Activated CD8-positive, alpha-beta memory T cell treated with anti-CD3 and anti-CD28 coated beads, Interleukin-2, amount 10 ng/mL, durations not matched to agents 7 days and 5 days (primary cell): ENCODE data around the gene RASL10B. TPM values are rescaled to one million over a fixed set of nuclear protein-coding genes. Genes with fewer than 3 reads are reported as not detected.
A peak's percentile ranks its signal among the peaks of the same experiment; 100 is the strongest.
"Not testable (repeated sequence)": the region's sequence is repeated elsewhere in the genome, so short reads cannot be mapped to it uniquely, and the experiment has no call there.

Experiments used
- ATAC-seq: fragments of 150-1000 bp; cut with Tn5 transposase; one replicate; pipeline ENCODE4 v1.10.0; 2021; ENCODE audit warnings: moderate library complexity
- CTCF ChIA-PET: fragments of 350-600 bp; sonication (Branson Sonifier 250); formaldehyde crosslinking; loops from one replicate; lab custom pipeline; 2021; ENCODE audit warnings: antibody characterized with exemption; lab: Charles Lee
- DNase-seq: peaks from one replicate; pipeline ENCODE4 v3.0.0-alpha.2; 2020
- H3K27ac Mint-ChIP-seq: one replicate; pipeline ENCODE4 v1.8.0; 2021; ENCODE audit warnings: mild to moderate bottlenecking, mixed read lengths
- H3K27me3 Mint-ChIP-seq: one replicate; pipeline ENCODE4 v1.8.0; 2021; ENCODE audit warnings: mixed read lengths
- H3K36me3 Mint-ChIP-seq: one replicate; pipeline ENCODE4 v1.8.0; 2021; ENCODE audit warnings: mild to moderate bottlenecking, mixed read lengths
- H3K4me1 Mint-ChIP-seq: one replicate; pipeline ENCODE4 v1.8.0; 2021; ENCODE audit warnings: mixed read lengths
- H3K4me3 Mint-ChIP-seq: one replicate; pipeline ENCODE4 v1.8.0; 2021; ENCODE audit warnings: mild to moderate bottlenecking, moderate library complexity, mixed read lengths
- H3K9me3 Mint-ChIP-seq: one replicate; pipeline ENCODE4 v1.8.0; 2022; ENCODE audit warnings: low read depth, mixed read lengths
- total RNA-seq, 2 experiments: library from RNA; stranded (reverse); gene quantifications; one replicate each; pipeline ENCODE4 v1.2.3, GENCODE V29; 2021

The RASL10B gene, protein sequence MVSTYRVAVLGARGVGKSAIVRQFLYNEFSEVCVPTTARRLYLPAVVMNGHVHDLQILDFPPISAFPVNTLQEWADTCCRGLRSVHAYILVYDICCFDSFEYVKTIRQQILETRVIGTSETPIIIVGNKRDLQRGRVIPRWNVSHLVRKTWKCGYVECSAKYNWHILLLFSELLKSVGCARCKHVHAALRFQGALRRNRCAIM
- total RNA-seq, result under 1 TPM in 1 of 2 experiments, not detected in 1; 0.37 TPM

- DNase-seq, result no peak
- CTCF ChIA-PET, result interaction anchor here (0.7 to 1.9 kb wide), 4 partner anchors 10 to 117 kb away, joined by 3 to 8 read pairs (median 6); no protein-coding TSS in a partner anchor
- Mint-ChIP-seq H3K36me3 (peaks cover 2% of the 10 kb centered on the region), H3K27ac (no peak within 1 kb of the TSS), H3K27me3 (peaks cover 23% of the 10 kb centered on the region), H3K4me3 (no peak within 1 kb of the TSS), H3K4me1 (peaks cover 5% of the 10 kb centered on the region), H3K9me3 (no peaks in the 10 kb centered on the region)
- ATAC-seq, result peak; percentile 40
Observed at GRCh38 chr17:35731239-35731916, at the start of gene RASL10B. Gene RASL10B, plus strand, starts transcription at chr17:35731639. Its CDS starts 3,546 bp downstream, at chr17:35735185.

GRCh38 chr17:35683591-35683990 is 47.8 kb upstream of the RASL10B start:
- H3K4me1 Mint-ChIP-seq, result peaks cover 11% of the 10 kb centered on the region
- no peak for DNase-seq
- no peak for ATAC-seq
- no peak overlapping the region for H3K27ac Mint-ChIP-seq
- H3K9me3 Mint-ChIP-seq, result no peaks in the 10 kb centered on the region
- no peak overlapping the region for H3K4me3 Mint-ChIP-seq
- H3K36me3 Mint-ChIP-seq, result peaks cover 48% of the 10 kb centered on the region
- H3K27me3 Mint-ChIP-seq, result no peaks in the 10 kb centered on the region
- CTCF ChIA-PET, result interaction anchor here (1.1 kb wide), 1 partner anchor 70 kb away, joined by 3 read pairs; no protein-coding TSS in a partner anchor

DNA sequence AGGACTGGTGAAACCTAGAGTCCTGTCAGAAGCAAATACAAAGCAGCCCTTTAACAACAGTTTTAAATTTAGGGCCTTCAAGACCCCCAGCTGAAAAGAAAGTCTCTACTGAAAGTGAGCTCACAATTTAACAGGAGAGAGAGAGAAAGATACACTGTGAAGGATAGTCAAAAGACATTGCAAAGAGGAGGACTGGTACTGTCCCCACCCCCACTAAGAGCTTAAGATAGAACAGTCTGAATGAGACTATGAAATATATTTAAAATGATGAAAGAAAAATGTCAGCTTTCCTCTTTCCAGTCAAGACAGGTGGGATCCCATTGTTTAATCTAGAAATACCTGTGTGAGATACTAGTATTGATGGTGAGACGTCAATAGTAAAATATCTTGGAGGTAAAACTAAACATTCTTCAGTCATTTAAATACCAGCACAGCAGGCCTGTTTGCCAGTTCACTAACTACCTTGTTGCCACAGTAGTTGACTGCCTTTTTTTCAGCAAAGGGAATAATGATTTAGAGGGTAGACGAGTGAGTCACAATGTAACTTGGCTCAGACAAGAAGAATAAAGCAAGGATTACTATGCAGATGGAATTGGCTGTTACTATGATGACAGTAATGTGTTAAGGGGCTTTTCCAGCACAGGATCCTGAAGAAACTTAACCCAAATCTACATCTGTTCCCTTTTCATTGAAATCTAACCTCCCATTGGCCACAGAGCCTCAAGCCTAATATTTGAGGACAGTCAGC is 47.2 kb upstream of the RASL10B start:
- Mint-ChIP-seq H3K4me3 (no peak overlapping the region), H3K27me3 (no peaks in the 10 kb centered on the region), H3K4me1 (peaks cover 4% of the 10 kb centered on the region), H3K9me3 (no peaks in the 10 kb centered on the region), H3K36me3 (peaks cover 45% of the 10 kb centered on the region), H3K27ac (no peak overlapping the region)
- CTCF ChIA-PET, result interaction anchor here (1.1 kb wide), 1 partner anchor 71 kb away, joined by 3 read pairs; no protein-coding TSS in a partner anchor
- DNase-seq (no peak), ATAC-seq (no peak)

GRCh38 chr17:35692512-35693210 is 38.8 kb upstream of the RASL10B start:
- H3K9me3 Mint-ChIP-seq, result no peaks in the 10 kb centered on the region
- ATAC-seq, result no peak
- H3K4me3 Mint-ChIP-seq, result no peak overlapping the region
- H3K4me1 Mint-ChIP-seq, result no peaks in the 10 kb centered on the region
- CTCF ChIA-PET, result interaction anchor here (1.5 kb wide), 1 partner anchor 27 kb away, joined by 4 read pairs; no protein-coding TSS in a partner anchor
- no peak overlapping the region for H3K27ac Mint-ChIP-seq
- DNase-seq, result no peak
- peaks cover 52% of the 10 kb centered on the region for H3K36me3 Mint-ChIP-seq
- no peaks in the 10 kb centered on the region for H3K27me3 Mint-ChIP-seq

DNA sequence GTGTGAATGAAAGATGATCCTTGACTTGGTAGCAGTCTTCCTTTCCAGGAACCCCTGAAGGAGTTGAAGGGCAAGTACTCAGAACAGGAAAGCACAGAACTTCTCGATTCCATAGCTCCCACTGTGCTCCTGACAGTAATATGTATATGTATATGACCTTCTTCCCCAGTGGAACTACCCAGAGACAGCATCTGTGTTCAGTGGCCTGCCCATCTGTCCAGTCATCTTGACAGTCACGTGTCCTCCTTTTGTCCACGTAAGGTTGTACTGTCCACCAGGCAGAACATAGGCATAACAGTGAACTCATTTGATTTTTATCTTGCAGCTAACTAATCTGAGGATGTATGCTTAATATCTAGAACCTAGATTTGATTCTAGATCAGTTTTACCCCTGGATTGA is 37.8 kb upstream of the RASL10B start:
- no peak for ATAC-seq

GRCh38 chr17:35694906-35695305 is 36.5 kb upstream of the RASL10B start:
- DNase-seq, result no peak
- H3K36me3 Mint-ChIP-seq, result peaks cover 43% of the 10 kb centered on the region
- no peak overlapping the region for H3K27ac Mint-ChIP-seq
- ATAC-seq, result no peak
- no peaks in the 10 kb centered on the region for H3K4me1 Mint-ChIP-seq
- H3K4me3 Mint-ChIP-seq, result no peak overlapping the region
- H3K9me3 Mint-ChIP-seq, result no peaks in the 10 kb centered on the region
- H3K27me3 Mint-ChIP-seq, result no peaks in the 10 kb centered on the region
- CTCF ChIA-PET, result interaction anchor here (0.6 to 1.1 kb wide), 3 partner anchors 69 to 99 kb away, joined by 3 to 4 read pairs (median 3); no protein-coding TSS in a partner anchor

More for the DNA sequence above, 37.8 kb upstream of the RASL10B start:
- no peak for DNase-seq
- H3K27ac Mint-ChIP-seq, result no peak overlapping the region
- CTCF ChIA-PET, result interaction anchor here (1.5 kb wide), 1 partner anchor 26 kb away, joined by 4 read pairs; no protein-coding TSS in a partner anchor
- H3K27me3 Mint-ChIP-seq, result no peaks in the 10 kb centered on the region
- no peak overlapping the region for H3K4me3 Mint-ChIP-seq
- peaks cover 44% of the 10 kb centered on the region for H3K36me3 Mint-ChIP-seq
- H3K4me1 Mint-ChIP-seq, result no peaks in the 10 kb centered on the region
- H3K9me3 Mint-ChIP-seq, result no peaks in the 10 kb centered on the region

GRCh38 chr17:35695613-35696012 is 35.8 kb upstream of the RASL10B start:
- Mint-ChIP-seq H3K36me3 (peaks cover 39% of the 10 kb centered on the region), H3K4me1 (no peaks in the 10 kb centered on the region), H3K27me3 (no peaks in the 10 kb centered on the region), H3K9me3 (no peaks in the 10 kb centered on the region), H3K27ac (no peak overlapping the region), H3K4me3 (no peak overlapping the region)
- CTCF ChIA-PET, result interaction anchor here (0.8 to 1.1 kb wide), 2 partner anchors 52 to 69 kb away, joined by 3 read pairs; no protein-coding TSS in a partner anchor
- ATAC-seq (no peak), DNase-seq (no peak)

DNA sequence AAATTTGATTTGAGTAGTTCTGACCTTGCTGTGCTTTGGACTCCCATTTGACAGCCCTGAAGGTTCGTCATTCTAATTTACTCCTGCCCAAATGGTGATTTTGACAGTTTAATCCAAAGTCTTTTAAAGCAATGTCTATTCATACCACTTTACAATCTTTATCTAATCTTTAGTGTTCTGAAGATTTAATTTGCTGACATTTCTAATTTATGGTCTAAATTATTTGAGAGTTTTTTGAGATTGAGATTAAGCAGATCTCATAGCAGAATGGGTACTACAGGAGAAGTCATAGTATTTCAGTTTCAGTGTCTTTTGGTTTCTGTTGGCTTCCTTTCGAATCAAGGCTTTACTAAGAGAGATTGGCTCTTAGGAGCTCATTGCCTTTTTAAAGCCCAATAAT is 32.6 kb upstream of the RASL10B start:
- Mint-ChIP-seq H3K4me3 (no peak overlapping the region), H3K9me3 (no peaks in the 10 kb centered on the region)
- ATAC-seq, result no peak

GRCh38 chr17:35700150-35700549 is 31.3 kb upstream of the RASL10B start:
- ATAC-seq, result no peak
- Mint-ChIP-seq H3K4me1 (peaks cover 4% of the 10 kb centered on the region), H3K27me3 (no peaks in the 10 kb centered on the region)

More for the DNA sequence above, 32.6 kb upstream of the RASL10B start:
- Mint-ChIP-seq H3K27me3 (no peaks in the 10 kb centered on the region), H3K36me3 (peaks cover 44% of the 10 kb centered on the region), H3K27ac (no peak overlapping the region), H3K4me1 (no peaks in the 10 kb centered on the region)
- DNase-seq, result no peak
- CTCF ChIA-PET, result no interaction called here

GRCh38 chr17:35701491-35701890 is 29.9 kb upstream of the RASL10B start:
- no peak for ATAC-seq
- Mint-ChIP-seq H3K4me1 (peaks cover 5% of the 10 kb centered on the region), H3K27ac (no peak overlapping the region), H3K9me3 (no peaks in the 10 kb centered on the region), H3K36me3 (peaks cover 34% of the 10 kb centered on the region), H3K27me3 (no peaks in the 10 kb centered on the region), H3K4me3 (no peak overlapping the region)
- CTCF ChIA-PET, result no interaction called here
- no peak for DNase-seq

More at GRCh38 chr17:35700150-35700549, 31.3 kb upstream of the RASL10B start:
- Mint-ChIP-seq H3K9me3 (no peaks in the 10 kb centered on the region), H3K36me3 (peaks cover 37% of the 10 kb centered on the region), H3K27ac (no peak overlapping the region), H3K4me3 (no peak overlapping the region)
- DNase-seq, result no peak
- CTCF ChIA-PET, result no interaction called here

DNA sequence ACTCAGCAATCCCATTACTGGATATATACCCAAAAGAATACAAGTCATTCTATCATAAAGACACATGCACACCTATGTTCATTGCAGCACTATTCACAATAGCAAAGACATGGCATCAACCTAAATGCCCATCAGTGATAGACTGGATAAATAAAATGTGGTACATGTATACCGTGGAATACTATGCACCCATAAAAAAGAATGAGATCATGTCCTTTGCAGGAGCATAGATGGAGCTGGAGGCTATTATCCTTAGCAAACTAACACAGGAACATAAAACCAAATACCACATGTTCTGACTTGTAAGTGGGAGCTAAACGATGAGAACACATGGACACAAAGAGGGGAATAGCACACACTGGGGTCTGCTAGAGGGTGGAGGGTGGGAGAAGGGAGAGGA is 28.1 kb upstream of the RASL10B start:
- H3K4me1 Mint-ChIP-seq, H3K9me3 Mint-ChIP-seq, H3K27ac Mint-ChIP-seq, CTCF ChIA-PET, H3K4me3 Mint-ChIP-seq, DNase-seq, ATAC-seq, H3K27me3 Mint-ChIP-seq: not testable (repeated sequence)
- H3K36me3 Mint-ChIP-seq, result peaks cover 32% of the 10 kb centered on the region

DNA sequence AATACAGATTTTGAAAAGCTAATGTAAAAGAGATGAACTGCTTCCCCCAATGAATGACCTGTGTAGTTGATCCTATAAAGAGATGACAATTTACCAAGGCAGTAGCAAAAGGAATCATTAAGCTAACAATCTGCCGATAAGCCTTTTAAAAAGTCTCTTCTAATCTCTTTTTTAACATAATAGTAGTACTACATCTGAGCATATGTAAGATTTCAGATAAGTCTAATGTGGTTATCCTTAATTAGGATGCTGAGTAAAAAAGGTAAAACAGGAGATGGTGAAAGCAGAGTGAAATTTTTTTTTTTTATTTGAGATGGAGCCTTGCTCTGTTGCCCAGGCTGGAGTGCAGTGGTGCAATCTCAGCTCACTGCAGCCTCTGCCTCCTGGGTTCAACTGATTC is 26.2 kb upstream of the RASL10B start:
- no peak for DNase-seq
- CTCF ChIA-PET, result interaction anchor here (0.7 to 1.4 kb wide), 3 partner anchors 8 to 72 kb away, joined by 3 to 5 read pairs (median 3); no protein-coding TSS in a partner anchor

More for the DNA sequence above, 26.2 kb upstream of the RASL10B start:
- no peaks in the 10 kb centered on the region for H3K27me3 Mint-ChIP-seq
- no peak for ATAC-seq
- peaks cover 32% of the 10 kb centered on the region for H3K36me3 Mint-ChIP-seq
- H3K9me3 Mint-ChIP-seq, result no peaks in the 10 kb centered on the region
- no peak overlapping the region for H3K27ac Mint-ChIP-seq
- peaks cover 11% of the 10 kb centered on the region for H3K4me1 Mint-ChIP-seq
- H3K4me3 Mint-ChIP-seq, result no peak overlapping the region
